Activated naive CD8-positive, alpha-beta T cell treated with anti-CD3 and anti-CD28 coated beads, Interleukin-2, amount 10 ng/mL, durations not matched to agents 7 days and 5 days (primary cell): ENCODE measurements around the gene COL28A1. TPM values are rescaled to one million over a fixed set of nuclear protein-coding genes. Genes with fewer than 3 reads are reported as not detected.

Experiments
- ATAC-seq: fragments of 150-1000 bp; cut with Tn5 transposase; one replicate; pipeline ENCODE4 v1.10.0; 2021; ENCODE audit warnings: low read depth, moderate library complexity
- POLR2A ChIA-PET: fragments of 350-600 bp; sonication (Branson Sonifier 250); formaldehyde crosslinking; loops from one replicate; lab custom pipeline; 2021; ENCODE audit warnings: antibody characterized with exemption; lab: Charles Lee
- DNase-seq: peaks from one replicate; pipeline ENCODE4 v3.0.0; 2021
- H3K27ac Mint-ChIP-seq: one replicate; pipeline ENCODE4 v1.8.0; 2022; ENCODE audit warnings: mild to moderate bottlenecking, mixed read lengths
- H3K27me3 Mint-ChIP-seq: one replicate; pipeline ENCODE4 v1.8.0; 2022; ENCODE audit warnings: mild to moderate bottlenecking, moderate library complexity, mixed read lengths
- H3K36me3 Mint-ChIP-seq: one replicate; pipeline ENCODE4 v1.8.0; 2021; ENCODE audit warnings: mild to moderate bottlenecking, mixed read lengths
- H3K4me1 Mint-ChIP-seq: one replicate; pipeline ENCODE4 v1.8.0; 2021; ENCODE audit warnings: mixed read lengths
- H3K4me3 Mint-ChIP-seq: one replicate; pipeline ENCODE4 v1.8.0; 2022; ENCODE audit warnings: mild to moderate bottlenecking, moderate library complexity, mixed read lengths
- H3K9me3 Mint-ChIP-seq: one replicate; pipeline ENCODE4 v1.8.0; 2021; ENCODE audit warnings: mixed read lengths
- total RNA-seq, 2 experiments: library from RNA; stranded (reverse); gene quantifications; one replicate each; pipeline ENCODE4 v1.2.3, GENCODE V29; 2021

The COL28A1 gene
- total RNA-seq, 2 experiments from 2014 or later, result not detected

GRCh38 chr7:7333610-7334009 is 202.1 kb downstream of the COL28A1 start:
- Mint-ChIP-seq H3K36me3 (no peaks in the 10 kb centered on the region), H3K27ac (no peak overlapping the region), H3K27me3 (peaks cover 8% of the 10 kb centered on the region), H3K4me1 (no peaks in the 10 kb centered on the region), H3K9me3 (peaks cover 3% of the 10 kb centered on the region), H3K4me3 (no peak overlapping the region)
- POLR2A ChIA-PET, result no interaction called here
- DNase-seq, result no peak
- no peak for ATAC-seq

- DNase-seq, result no peak
- Mint-ChIP-seq H3K27ac (no peak overlapping the region), H3K36me3 (no peaks in the 10 kb centered on the region), H3K27me3 (peaks cover 8% of the 10 kb centered on the region), H3K9me3 (peaks cover 3% of the 10 kb centered on the region), H3K4me1 (no peaks in the 10 kb centered on the region), H3K4me3 (no peak overlapping the region)
- no peak for ATAC-seq
- POLR2A ChIA-PET, result no interaction called here
Measured at GRCh38 chr7:7331523-7331922, 204.2 kb downstream of the COL28A1 start.

DNA sequence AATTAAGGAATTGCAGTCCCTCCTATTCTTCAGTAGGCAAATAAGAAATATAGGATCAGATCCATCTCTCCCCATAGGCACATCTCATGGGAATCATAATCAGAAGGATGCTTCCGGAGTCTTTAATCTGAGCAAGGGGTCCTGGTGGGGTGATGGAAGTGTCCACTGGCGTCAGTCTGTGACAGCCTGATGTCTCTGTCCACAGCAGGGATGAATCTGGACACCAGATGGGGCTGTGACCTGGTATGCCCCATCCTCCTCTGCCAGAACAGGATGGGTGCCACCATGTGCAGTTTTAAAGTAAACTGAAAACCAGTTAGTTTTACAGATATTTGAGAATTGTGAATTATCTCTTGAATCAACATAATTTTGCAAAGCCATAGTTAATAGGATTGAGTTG is 204.7 kb downstream of the COL28A1 start:
- no peak for ATAC-seq
- H3K36me3 Mint-ChIP-seq, result no peaks in the 10 kb centered on the region
- no peaks in the 10 kb centered on the region for H3K4me1 Mint-ChIP-seq
- peaks cover 8% of the 10 kb centered on the region for H3K27me3 Mint-ChIP-seq
- no peak for DNase-seq
- H3K9me3 Mint-ChIP-seq, result no peaks in the 10 kb centered on the region
- H3K4me3 Mint-ChIP-seq, result no peak overlapping the region
- no peak overlapping the region for H3K27ac Mint-ChIP-seq
- POLR2A ChIA-PET, result no interaction called here

DNA sequence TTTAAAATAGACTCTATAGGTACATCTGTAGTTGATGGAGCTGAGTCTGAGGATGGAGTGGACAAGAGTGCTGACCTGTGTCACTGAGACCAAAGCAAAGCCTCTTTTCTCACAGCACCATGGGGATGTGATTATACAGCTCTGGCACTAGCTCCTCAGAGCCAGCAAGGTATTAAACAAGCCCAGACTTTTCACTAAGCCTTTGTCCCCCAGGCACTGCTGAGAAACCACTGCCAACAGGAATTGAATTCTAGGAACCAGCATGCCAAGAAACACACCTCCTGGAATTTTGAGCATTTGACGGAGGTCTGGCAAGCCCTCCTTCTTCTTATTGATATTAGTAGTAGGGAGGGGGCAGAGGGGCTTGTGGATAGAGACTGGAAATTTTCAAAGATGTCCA is 206.3 kb downstream of the COL28A1 start:
- no peak for ATAC-seq
- Mint-ChIP-seq H3K27ac (no peak overlapping the region), H3K9me3 (no peaks in the 10 kb centered on the region), H3K4me1 (peaks cover 1% of the 10 kb centered on the region), H3K4me3 (no peak overlapping the region), H3K27me3 (peaks cover 11% of the 10 kb centered on the region), H3K36me3 (no peaks in the 10 kb centered on the region)
- no peak for DNase-seq
- POLR2A ChIA-PET, result no interaction called here

DNA sequence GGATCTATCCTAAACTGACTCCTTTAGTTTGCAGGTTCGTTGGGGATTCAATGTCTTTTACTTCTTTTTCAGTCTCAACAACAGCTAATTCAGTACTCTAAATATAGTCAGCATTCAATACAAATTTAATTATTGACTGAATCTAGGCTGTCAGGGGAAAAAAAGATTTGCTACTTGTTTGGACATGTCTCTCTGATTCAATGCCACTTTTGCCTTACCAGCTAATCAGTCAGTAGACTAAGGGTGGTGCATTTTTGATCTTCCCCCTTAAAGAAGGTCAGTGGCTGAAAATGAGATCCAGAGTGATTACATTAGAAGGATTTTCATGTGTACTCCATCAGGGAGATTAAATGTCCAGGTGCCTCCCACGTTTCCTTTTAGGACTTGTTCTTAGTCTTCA is 208.2 kb downstream of the COL28A1 start:
- H3K27ac Mint-ChIP-seq, result no peak overlapping the region
- H3K4me3 Mint-ChIP-seq, result no peak overlapping the region
- POLR2A ChIA-PET, result no interaction called here
- peaks cover 1% of the 10 kb centered on the region for H3K4me1 Mint-ChIP-seq
- H3K9me3 Mint-ChIP-seq, result peaks cover 3% of the 10 kb centered on the region
- no peak for DNase-seq
- H3K27me3 Mint-ChIP-seq, result peaks cover 9% of the 10 kb centered on the region
- no peaks in the 10 kb centered on the region for H3K36me3 Mint-ChIP-seq
- ATAC-seq, result no peak

DNA sequence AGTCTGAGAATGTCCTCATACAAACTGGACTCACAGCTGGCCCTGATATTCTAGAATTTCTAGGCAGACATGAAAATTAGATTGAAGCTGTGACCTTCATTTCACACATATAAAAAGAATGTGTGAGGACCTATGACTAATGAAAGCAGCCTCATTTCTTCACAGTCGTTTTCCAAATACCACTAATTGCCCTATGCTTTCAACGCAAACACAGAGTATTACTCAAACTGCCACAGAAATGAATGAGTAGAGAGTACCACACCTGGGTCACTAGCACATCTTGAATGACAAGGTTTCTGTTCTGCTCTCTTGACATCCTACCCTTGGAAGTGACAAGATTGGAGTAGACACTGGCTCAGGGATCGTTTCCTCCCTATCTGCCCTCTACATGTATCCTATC is 211.0 kb downstream of the COL28A1 start:
- POLR2A ChIA-PET, result no interaction called here
- DNase-seq, result no peak
- peaks cover 1% of the 10 kb centered on the region for H3K36me3 Mint-ChIP-seq
- ATAC-seq, result no peak
- no peak overlapping the region for H3K27ac Mint-ChIP-seq
- H3K9me3 Mint-ChIP-seq, result peaks cover 5% of the 10 kb centered on the region
- H3K4me1 Mint-ChIP-seq, result peaks cover 1% of the 10 kb centered on the region
- no peak overlapping the region for H3K4me3 Mint-ChIP-seq
- peaks cover 4% of the 10 kb centered on the region for H3K27me3 Mint-ChIP-seq

- DNase-seq (no peak), ATAC-seq (no peak)
- peaks cover 5% of the 10 kb centered on the region for H3K9me3 Mint-ChIP-seq
- POLR2A ChIA-PET, result no interaction called here
- peaks cover 1% of the 10 kb centered on the region for H3K4me1 Mint-ChIP-seq
- no peak overlapping the region for H3K4me3 Mint-ChIP-seq
- no peak overlapping the region for H3K27ac Mint-ChIP-seq
- peaks cover 4% of the 10 kb centered on the region for H3K27me3 Mint-ChIP-seq
- H3K36me3 Mint-ChIP-seq, result peaks cover 1% of the 10 kb centered on the region
Measured at GRCh38 chr7:7323921-7324320, 211.8 kb downstream of the COL28A1 start.

GRCh38 chr7:7323352-7323751 is 212.3 kb downstream of the COL28A1 start:
- H3K27me3 Mint-ChIP-seq, result peaks cover 4% of the 10 kb centered on the region
- H3K27ac Mint-ChIP-seq, result no peak overlapping the region
- peaks cover 1% of the 10 kb centered on the region for H3K36me3 Mint-ChIP-seq
- ATAC-seq, result no peak
- POLR2A ChIA-PET, result no interaction called here
- H3K4me1 Mint-ChIP-seq, result peaks cover 1% of the 10 kb centered on the region
- no peak overlapping the region for H3K4me3 Mint-ChIP-seq
- no peak for DNase-seq
- peaks cover 5% of the 10 kb centered on the region for H3K9me3 Mint-ChIP-seq

GRCh38 chr7:7321681-7322080 is 214.0 kb downstream of the COL28A1 start:
- H3K4me1 Mint-ChIP-seq, result peaks cover 1% of the 10 kb centered on the region
- ATAC-seq (no peak), DNase-seq (no peak)
- POLR2A ChIA-PET, result no interaction called here
- no peak overlapping the region for H3K4me3 Mint-ChIP-seq
- peaks cover 4% of the 10 kb centered on the region for H3K27me3 Mint-ChIP-seq
- H3K27ac Mint-ChIP-seq, result no peak overlapping the region
- peaks cover 5% of the 10 kb centered on the region for H3K9me3 Mint-ChIP-seq
- H3K36me3 Mint-ChIP-seq, result peaks cover 1% of the 10 kb centered on the region

GRCh38 chr7:7318601-7319000 is 217.1 kb downstream of the COL28A1 start:
- Mint-ChIP-seq H3K4me3 (no peak overlapping the region), H3K27ac (no peak overlapping the region), H3K27me3 (no peaks in the 10 kb centered on the region), H3K4me1 (no peaks in the 10 kb centered on the region), H3K36me3 (peaks cover 1% of the 10 kb centered on the region), H3K9me3 (peaks cover 3% of the 10 kb centered on the region)
- POLR2A ChIA-PET, result no interaction called here
- ATAC-seq (no peak), DNase-seq (no peak)

- DNase-seq (no peak), ATAC-seq (no peak)
- no peaks in the 10 kb centered on the region for H3K4me1 Mint-ChIP-seq
- peaks cover 1% of the 10 kb centered on the region for H3K36me3 Mint-ChIP-seq
- peaks cover 2% of the 10 kb centered on the region for H3K9me3 Mint-ChIP-seq
- POLR2A ChIA-PET, result no interaction called here
- no peak overlapping the region for H3K27ac Mint-ChIP-seq
- H3K4me3 Mint-ChIP-seq, result no peak overlapping the region
- H3K27me3 Mint-ChIP-seq, result no peaks in the 10 kb centered on the region
Measured at GRCh38 chr7:7317850-7318249, 217.8 kb downstream of the COL28A1 start.

GRCh38 chr7:7315851-7316250 is 219.8 kb downstream of the COL28A1 start:
- Mint-ChIP-seq H3K27ac (no peak overlapping the region), H3K27me3 (no peaks in the 10 kb centered on the region), H3K4me1 (no peaks in the 10 kb centered on the region), H3K9me3 (no peaks in the 10 kb centered on the region), H3K36me3 (no peaks in the 10 kb centered on the region), H3K4me3 (no peak overlapping the region)
- no peak for DNase-seq
- ATAC-seq, result no peak
- POLR2A ChIA-PET, result no interaction called here

DNA sequence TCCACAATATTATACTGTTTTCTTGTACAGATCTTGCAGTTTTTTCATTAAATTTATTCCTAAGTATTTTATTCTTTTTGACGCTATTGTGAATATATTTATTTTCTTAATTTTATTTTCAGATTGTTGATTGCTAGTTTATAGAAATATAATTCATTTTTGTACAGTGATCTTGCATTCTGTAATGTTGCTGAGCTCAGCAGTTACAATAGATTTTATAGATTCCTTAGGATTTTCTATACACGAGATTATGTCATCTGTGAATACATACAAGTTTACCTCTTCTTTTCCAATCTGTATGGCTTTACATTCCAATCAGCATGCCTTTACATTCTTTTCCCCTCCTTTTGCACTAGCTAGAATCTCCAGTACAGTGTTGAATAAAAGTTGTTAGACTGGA is 223.3 kb downstream of the COL28A1 start:
- Mint-ChIP-seq H3K36me3 (no peaks in the 10 kb centered on the region), H3K9me3 (no peaks in the 10 kb centered on the region), H3K4me3 (no peak overlapping the region), H3K27me3 (no peaks in the 10 kb centered on the region), H3K27ac (no peak overlapping the region), H3K4me1 (no peaks in the 10 kb centered on the region)
- ATAC-seq, result no peak
- no peak for DNase-seq
- POLR2A ChIA-PET, result no interaction called here

GRCh38 chr7:7311001-7311400 is 224.7 kb downstream of the COL28A1 start:
- Mint-ChIP-seq H3K27me3 (no peaks in the 10 kb centered on the region), H3K27ac (no peak overlapping the region), H3K4me1 (no peaks in the 10 kb centered on the region), H3K36me3 (no peaks in the 10 kb centered on the region), H3K9me3 (no peaks in the 10 kb centered on the region), H3K4me3 (no peak overlapping the region)
- no peak for ATAC-seq
- POLR2A ChIA-PET, result no interaction called here
- DNase-seq, result no peak

DNA sequence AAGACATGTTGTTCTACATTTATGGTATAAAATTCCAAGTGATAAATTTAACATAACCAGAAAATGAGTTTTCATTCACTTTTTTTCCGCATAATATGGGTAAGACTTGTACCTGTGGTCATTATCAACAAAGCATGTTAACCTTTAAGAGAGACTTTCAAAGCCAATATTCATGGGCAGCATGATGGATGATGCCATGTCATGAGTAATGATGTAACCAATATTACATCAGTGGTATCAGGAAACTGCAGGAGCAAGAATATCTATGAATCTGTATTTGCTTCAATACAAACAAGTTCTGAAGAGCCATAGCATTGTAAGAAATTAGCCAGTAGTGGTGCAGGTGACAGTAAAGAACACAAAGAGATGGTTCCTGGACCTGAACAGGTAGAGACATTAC is 226.5 kb downstream of the COL28A1 start:
- no peak overlapping the region for H3K4me3 Mint-ChIP-seq

More for the DNA sequence above, 226.5 kb downstream of the COL28A1 start:
- Mint-ChIP-seq H3K36me3 (no peaks in the 10 kb centered on the region), H3K9me3 (no peaks in the 10 kb centered on the region), H3K27me3 (no peaks in the 10 kb centered on the region), H3K27ac (no peak overlapping the region), H3K4me1 (no peaks in the 10 kb centered on the region)
- DNase-seq (no peak), ATAC-seq (no peak)
- POLR2A ChIA-PET, result no interaction called here
